GM21515 (cell line): ENCODE measurements around the gene ZSWIM3.
"Not testable (repeated sequence)": the region's sequence is repeated elsewhere in the genome, so short reads cannot be mapped to it uniquely, and the experiment has no call there.

Experiments used
- ATAC-seq: cut with Tn5 transposase; IDR thresholded peaks from one replicate; pipeline ENCODE4 v1.9.1; 2021; ENCODE audit not compliant: unreplicated experiment

ZSWIM3 gene

DNA sequence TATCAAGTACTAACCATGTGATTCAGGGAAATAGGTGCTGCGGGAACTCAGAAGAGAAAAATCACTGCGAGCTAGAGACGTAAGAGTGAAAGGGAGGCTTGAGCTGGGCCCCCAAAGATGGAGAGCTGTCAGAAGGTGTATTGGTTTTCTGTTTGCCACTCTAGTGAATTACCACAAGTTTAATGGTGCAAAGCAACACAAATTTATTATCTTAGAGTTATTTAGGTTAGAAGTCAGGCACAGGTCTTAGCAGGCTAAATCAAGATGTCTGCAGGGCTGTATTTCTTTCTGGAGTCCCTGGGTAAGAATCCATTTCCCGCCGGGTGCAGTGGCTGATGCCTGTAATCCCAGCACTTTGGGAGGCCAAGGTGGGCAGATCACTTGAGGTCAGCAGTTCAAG lies 2.5 kb downstream of the ZSWIM3 start:
- no peak for ATAC-seq

DNA sequence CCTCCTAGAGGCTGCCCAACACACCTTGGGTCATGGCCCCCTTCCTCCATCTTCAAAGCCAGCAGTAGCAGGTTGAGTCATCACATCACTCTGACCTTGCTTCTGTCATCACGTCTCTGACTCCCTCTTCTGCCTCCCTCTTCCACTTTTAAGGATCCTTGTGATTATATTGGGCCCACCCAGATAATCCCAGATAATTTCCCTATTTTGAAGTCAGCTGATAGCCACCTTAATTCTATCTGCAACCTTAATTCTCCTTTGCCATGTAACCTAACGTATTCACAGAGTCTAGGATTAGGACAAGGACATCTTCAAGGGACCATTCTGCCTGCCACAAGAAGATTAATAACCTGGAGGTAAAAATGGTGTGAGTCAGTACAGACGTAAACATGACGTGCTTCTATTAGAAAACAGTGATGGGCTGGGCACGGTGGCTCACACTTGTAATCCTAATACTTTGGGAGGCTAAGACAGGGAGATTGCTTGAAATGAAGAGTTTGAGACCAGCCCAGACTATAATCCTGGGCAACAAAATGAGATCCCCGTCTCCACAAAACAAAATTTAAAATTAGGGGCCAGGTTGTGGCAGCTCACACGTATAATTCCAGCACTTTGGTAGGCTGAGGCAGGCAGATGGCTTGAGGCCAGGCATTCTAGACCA lies 3.3 kb downstream of the ZSWIM3 start:
- ATAC-seq = no peak

DNA sequence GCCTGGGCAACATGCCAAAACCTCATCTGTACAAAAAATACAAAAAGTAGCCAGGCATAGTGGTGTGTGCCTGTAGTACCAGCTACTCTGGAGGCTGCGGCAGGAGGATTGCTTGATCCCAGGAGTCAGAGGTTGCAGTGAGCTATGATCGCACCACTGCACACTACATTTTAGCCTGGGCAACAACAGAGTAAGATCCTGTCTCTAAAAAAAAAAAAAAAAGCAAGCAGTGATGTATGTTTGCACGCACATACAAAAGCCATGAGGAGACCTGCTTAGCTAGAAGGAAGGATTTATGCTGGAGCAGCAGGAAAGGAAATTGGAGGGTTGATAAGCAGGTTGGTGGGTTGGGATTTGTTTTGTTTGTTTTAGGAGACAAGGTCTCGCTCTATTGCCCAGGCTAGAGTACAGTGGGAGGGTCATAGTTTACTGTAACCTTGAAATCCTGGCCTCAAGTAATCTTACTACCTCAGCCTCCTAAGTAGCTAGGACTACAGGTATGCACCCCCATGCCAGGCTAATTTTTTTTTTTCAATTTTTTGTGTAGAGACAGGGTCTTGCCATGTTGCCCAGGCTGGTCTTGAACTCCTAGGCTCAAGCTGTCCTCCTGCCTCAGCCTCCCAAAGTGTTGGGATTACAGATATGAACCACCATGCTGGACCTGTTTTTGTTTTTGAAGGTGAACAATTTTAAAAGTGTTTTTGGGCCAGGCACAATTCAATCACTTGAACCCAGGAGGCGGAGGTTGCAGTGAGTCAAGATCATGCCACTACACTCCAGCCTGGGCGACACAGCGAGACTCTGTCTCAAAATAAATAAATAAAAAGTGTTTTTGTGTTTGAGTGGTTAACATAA lies 4.0 kb downstream of the ZSWIM3 start:
- no peak for ATAC-seq

DNA sequence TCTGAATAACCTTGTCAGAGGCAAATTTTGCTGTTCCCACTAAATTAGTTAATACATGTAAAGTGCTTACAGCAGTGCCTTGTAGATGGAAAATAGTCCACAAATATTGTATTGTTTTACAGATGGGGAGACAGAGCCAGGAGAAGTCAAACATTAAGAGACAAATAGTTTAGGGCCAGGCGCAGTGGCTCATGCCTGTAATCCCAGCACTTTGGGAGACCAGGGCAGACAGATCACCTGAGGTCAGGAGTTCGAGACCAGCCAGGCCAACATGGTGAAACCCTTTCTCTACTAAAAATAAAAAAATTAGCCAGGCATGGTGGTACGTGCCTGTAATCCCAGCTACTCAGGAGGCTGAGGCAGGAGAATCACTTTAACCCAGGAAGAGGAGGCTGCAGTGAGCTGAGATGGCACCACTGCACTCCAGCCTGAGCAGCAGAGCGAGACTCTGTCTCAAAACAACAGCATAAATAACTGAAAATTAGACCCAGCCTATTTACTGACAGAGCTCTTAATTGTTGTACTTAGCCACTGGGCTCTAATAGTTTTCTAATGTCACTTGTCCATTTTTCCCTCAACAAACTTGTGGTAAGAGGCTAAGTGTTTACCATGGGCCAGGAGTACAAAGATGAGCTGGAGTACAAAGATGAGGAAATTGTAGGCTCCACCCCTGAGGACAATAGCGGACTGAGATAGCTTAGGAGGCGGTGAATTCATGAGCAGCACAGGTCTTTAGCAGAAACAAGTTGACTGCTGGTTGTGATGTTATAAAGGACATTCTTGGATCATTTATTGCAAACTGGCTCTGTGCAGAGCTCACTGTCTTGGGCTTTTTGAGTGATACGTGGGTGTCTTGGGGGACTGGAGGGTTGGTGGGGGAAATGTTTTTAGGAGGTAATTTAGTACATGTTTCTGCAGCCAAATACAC lies 6.4 kb downstream of the ZSWIM3 start:
- no peak for ATAC-seq

DNA sequence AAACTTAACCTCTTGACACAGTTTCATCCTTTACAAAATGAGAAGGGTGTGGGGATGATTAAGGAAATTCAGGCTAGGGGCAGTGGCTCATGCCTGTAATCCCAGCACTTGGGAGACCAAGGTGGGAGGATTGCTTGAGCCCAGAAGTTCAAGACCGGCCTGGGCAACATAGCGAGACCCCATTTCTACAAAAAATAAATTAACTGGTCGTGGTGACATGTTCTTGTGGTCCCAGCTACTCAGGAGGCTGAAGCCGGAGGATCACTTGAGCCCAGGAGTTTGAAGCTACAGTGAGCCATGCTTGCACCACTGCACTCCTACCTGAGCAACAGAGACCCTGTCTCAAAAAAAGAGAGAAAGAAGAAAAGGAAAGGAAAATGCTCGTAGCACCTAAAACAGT lies 9.0 kb downstream of the ZSWIM3 start:
- ATAC-seq = no peak

DNA sequence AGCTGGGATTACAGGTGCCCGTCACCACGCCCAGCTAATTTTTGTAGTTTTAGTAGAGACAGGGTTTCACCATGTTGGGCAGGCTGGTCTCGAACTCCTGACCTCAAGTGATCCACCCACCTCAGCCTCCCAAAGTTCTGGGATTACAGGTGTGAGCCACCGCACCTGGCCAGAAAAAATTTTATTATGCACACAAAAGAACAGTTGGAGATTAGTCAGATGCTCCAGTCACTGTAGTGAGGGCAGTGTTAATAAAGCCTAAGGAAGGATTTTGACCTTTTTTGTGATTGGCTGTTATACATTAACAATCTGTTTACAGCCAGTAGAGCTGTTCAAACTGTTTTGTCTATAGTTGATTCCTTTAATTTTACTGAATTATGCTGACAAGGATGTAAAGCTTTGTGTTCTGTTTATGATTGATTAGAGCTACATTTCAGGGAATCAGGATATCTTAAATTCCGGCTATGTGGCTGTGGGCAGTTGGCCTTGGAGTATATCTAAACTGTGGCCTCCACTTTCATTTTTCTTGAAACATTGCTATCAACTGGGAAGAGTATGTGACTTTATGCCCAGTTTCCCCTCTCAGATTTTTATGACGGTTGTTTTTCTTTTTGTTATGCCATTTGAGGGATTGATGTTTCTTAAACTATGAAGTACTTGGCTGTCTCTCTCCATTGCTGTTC lies 9.9 kb downstream of the ZSWIM3 start:
- no peak for ATAC-seq

DNA sequence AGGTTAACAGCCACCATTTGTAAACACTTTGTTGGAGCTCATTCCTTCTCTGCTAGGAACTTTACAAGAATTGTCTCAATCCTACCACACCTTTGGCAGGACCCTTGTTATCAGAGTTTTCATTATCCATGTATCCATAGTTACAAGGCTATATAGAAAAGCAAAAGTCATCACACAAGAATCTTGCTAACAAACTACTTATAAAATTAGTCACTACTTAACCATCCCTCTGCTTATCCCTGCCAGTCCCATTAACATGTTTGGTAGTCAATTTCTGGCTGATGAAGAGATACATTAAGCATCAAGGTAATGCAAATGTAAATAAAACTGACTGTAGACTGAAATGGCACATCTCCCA lies 10.4 kb downstream of the ZSWIM3 start:
- ATAC-seq = no peak

DNA sequence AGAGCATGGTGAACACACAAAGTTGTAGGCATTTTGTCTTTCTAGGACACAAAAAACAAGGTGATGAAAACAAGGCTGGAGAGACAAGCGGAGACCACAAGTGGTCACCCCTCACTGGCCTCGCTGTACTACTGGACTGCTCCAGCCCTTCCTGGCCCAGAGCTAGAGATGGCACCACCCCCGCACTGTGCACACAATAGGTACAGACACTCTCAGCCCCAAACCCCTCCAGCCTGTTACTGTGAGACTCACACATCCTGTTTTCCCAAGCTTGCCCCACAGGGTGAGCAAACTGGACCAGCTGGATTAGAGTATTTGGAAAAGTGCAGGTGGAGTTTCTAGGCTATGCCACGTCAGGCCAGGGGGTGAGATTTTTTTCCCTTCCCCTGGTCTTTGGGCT lies 15.2 kb downstream of the ZSWIM3 start:
- ATAC-seq = no peak

DNA sequence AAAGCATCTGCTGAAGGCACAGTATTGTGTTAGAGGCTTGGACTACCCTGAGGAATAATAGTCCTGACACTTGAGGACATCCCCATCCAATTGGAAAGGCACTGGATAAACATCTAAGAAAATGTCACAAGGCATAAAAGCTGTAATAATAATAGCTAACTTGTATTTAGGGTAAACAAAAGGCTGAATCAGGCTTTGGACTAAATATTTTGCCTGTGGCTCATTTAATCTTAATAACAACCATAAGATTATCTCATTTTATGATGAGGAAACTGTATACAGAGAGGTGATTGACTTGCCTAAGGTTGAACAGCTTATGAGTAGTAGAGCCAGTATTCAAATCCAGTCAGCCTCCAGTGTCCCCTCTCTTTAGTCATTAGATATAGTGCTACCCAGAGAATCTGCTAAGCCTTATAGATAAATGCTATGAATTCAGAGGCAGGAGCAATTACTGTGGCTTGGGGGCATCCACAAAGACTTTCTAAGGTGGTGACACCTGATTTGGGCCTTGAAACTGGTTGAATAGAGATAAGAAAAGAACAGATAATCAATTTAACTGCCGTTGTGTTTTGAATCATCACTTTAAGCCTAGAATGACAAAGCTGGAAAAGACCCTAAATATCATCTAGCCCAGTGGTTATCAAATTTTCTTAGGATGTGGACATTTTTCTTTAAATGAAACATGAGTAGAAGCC lies 16.1 kb downstream of the ZSWIM3 start:
- ATAC-seq = no peak

DNA sequence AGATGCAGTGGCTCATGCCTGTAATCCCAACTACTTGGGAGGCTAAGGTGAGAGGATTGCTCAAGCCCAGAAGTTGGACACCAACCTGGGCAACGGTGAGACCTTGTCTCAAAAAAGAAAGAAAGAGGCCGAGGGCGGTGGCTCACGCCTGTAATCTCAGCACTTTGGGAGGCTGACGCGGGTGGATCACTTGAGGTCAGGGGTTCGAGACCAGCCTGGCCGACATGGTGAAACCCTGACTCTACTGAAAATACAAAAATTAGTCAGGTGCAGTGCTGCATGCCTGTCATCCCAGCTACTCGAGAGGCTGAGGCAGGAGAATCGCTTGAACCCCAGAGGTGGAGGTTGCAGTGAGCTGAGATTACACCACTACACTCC lies 16.7 kb downstream of the ZSWIM3 start:
- not testable (repeated sequence) for ATAC-seq

DNA sequence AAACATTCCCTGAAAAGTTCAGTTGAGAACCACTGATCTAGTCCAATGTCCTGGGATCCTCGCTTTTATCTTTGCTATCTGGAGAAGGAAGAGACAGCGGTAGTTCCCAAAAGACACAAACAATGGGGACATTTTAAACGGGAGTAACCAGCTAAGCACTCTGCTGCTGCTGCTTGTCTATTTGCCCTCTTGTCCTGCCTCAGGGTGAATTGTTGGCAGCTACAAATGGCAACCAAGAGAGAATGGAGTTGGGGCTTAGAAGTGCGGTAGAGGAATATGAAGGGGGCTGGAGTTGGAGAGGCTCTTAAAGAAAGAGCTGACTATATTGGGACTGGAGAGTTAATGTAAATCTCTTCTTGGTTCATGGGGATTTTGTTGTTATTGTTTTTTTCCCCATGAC lies 17.2 kb downstream of the ZSWIM3 start:
- no peak for ATAC-seq

DNA sequence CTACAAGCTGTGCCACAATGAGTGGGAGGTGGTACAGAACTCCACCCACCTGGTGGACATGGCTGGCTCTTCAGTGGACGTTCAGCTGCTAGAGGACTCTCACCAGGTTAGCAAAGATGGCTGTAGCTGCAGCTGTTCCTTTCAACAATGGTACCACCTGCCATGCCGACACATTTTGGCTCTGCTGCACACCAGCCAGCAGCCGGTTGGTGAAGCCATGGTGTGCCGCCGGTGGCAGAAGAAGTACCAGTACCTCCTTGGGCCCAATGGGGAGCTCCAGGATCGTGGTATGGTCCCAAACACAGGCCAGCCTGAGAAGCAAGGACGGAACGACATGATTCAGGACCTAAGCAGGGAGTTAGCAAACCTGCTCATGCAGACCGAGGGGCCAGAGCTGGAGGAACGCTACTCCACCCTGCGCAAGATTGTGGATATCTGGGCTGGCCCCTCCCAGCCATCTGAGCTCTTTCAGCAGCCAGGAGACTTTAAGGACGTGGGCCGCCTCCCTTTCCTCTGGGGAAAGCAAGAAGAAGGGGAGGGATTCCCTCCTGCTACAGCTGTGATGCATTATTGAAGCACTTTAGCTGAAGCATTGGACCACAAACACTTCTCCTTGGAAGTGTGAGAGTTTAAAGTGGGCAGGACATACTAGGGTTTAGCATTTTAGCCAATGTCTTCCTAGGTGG lies 20.8 kb downstream of the ZSWIM3 start:
- no peak for ATAC-seq

DNA sequence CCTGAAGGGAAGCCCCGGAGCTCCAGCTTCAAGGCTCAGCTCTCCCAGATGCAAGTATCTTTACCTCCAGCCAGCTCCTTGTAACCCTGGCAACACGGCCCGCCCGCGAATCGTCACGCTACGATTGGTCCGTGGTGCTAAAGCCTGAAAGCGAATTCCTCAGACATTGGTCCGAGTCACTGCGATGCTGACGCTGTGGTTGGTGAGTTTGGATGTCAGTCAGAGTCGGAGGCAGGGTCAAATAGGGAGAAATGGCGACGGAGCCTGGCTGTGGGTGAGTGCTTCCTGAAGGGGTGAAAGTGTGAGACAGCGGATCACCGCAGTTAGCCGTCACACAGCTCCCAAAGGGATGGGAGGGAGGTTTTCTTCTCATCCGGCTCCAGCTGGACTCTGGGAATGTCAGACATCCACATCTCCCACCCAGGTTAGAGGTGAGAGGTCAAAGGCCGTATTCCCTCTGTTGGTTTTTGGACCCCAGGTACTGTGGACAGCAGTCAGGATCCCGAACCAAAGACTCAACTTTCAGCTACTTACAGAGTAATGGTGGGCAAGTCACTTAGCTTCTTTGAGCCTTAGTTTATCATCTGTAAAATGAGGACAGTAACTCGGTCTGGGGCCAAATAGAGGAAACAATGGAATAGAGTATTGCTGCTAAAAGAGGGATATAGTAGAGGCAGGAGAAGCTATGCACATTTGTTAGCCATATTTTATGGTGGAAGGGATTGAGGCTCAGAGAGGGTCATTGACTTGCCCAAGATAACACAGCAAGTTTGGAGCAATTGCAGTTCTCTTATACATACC lies 23.8 kb downstream of the ZSWIM3 start, which contains the start of gene ZSWIM1:
Gene ZSWIM1 (plus strand): TSS at position 240 of the 801 bp plus-strand sequence. CDS start 1,366 bp downstream, outside the sequence.
- peak; percentile 95 for ATAC-seq

DNA sequence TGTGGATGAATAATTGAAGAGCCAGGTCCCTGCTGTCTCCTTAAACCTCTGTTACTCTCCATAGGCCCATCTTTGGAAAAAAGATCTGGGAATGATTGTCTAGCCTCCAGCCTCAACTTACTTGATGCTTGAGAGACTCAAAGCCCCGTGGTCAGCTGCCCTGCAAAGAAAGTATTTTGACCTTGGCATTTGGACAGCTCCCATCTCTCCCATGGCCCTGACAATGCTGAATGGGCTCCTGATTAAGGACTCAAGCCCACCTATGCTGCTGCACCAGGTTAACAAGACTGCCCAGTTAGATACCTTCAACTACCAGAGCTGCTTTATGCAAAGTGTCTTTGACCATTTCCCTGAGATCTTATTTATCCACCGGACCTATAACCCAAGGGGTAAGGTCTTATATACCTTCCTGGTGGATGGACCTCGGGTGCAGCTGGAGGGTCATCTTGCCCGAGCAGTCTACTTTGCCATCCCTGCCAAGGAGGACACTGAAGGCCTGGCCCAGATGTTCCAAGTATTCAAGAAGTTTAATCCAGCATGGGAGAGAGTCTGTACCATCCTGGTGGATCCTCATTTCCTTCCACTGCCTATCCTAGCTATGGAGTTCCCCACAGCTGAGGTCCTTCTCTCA lies 25.2 kb downstream of the ZSWIM3 start:
- ATAC-seq = no peak

DNA sequence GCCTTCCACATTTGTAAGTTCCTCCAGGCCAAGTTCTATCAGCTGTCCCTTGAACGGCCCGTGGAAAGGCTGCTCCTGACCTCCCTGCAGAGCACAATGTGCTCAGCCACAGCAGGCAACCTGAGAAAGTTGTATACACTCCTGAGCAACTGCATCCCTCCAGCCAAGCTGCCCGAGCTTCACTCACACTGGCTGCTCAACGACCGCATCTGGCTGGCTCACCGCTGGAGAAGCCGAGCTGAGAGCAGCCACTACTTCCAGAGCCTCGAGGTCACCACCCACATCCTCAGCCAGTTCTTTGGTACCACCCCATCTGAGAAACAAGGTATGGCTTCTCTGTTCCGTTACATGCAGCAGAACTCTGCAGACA lies 25.7 kb downstream of the ZSWIM3 start:
- ATAC-seq = no peak

DNA sequence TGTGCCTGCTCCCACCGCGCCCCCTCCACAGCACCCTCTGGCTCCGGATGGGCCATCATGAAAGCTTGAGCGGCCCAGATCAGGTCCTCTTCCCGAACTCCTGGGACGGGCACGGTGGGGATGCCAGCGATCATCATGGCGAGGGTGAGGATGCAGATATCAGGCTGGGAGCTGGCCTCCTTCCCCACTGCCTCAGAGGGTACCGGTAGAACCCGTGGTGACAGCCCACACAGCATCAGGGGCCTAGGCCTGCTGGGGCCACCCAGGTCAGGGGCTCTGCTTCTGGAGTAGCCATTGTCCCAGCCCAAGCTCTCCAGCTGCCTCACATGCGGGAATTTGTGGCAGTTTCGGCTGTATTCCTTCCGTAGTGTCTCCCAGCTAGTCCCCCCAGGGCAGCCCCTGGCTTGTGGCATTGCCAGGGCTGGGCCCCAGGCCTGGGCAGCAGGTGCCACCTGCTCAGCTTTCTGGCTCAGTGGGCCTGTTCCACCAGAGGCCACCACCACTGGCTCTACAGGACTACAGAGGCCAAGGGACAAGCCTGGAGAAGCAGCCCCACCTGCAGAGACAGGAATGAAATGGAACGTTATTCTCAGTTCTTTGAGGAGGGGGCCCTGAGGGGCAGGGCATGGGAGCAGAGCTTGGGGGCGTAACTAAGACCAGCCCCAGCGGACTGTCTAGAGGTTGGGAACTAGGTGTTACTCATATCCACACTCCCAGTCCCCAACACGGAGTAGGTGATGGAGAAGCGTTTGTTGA lies 29.4 kb downstream of the ZSWIM3 start:
- no peak for ATAC-seq

DNA sequence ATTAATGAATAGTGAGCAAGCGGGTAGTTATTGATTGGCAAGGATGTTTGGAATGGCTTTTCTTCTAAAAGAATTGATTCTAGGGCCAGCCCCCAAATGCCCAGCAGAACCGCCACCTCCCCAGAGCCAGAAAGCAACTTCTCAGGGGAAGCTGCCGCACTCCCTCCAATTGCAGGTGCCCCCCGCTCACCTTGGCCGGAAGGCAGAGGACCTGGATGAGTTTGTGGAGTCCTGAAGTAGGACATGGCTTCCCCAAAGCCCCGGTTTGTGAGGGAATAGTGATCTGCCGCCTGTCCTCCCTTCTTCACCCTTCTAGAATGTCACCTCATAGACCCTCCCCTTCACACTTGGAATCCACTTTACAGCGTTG lies 29.9 kb downstream of the ZSWIM3 start, which contains the start of gene SPATA25:
Gene SPATA25 (minus strand): TSS at position 277 of the 370 bp plus-strand sequence. CDS start 32 bp downstream, at position 245.
- no peak for ATAC-seq

DNA sequence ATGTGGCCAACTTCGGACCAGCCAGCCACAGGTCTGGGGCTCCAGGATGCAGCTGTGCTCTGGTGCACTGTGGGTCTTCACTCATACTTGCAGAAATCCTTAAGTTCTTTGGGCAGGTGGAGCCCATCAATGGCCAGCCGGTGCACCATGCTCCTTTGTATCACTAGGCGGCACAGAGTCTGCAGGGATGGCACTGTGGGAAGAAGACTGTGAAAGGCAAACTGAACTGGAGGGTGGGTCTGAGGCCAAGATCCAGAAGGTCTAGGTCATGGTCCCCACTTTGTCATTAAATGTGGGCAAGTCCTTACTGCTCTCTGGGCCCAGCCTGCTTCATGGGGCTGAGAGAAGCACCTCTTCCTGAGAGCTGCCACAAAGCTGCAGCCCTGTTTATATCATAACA lies 31.3 kb downstream of the ZSWIM3 start:
- no peak for ATAC-seq
